Cerebellar cortex (tissue), 1 donor: ENCODE results near the gene PPP1R14C.

Source experiments
- DNase-seq: peaks from one replicate; pipeline ENCODE4 v3.0.0-alpha.2; 2015; ENCODE audit warnings: low spot score

PPP1R14C gene

GRCh38 chr6:150249261-150249660, 106.4 kb downstream of the PPP1R14C start:
- DNase-seq, result no peak

- DNase-seq, result no peak
These were observed 108.0 kb downstream of the PPP1R14C start for GRCh38 chr6:150250826-150251225.

GRCh38 chr6:150251566-150252186, 108.8 kb downstream of the PPP1R14C start:
- DNase-seq, result no peak

GRCh38 chr6:150252714-150253444, 110.0 kb downstream of the PPP1R14C start:
- DNase-seq, result no peak

- no peak for DNase-seq
These were observed 110.6 kb downstream of the PPP1R14C start for GRCh38 chr6:150253489-150253888.

- no peak for DNase-seq
These were observed 111.9 kb downstream of the PPP1R14C start for GRCh38 chr6:150254770-150255169.

GRCh38 chr6:150255840-150256239, 113.0 kb downstream of the PPP1R14C start:
- DNase-seq, result no peak

GRCh38 chr6:150256618-150257272, 113.9 kb downstream of the PPP1R14C start:
- no peak for DNase-seq

GRCh38 chr6:150258381-150258780, 115.5 kb downstream of the PPP1R14C start:
- no peak for DNase-seq

GRCh38 chr6:150260931-150261330, 118.1 kb downstream of the PPP1R14C start:
- no peak for DNase-seq

- no peak for DNase-seq
These were observed 119.3 kb downstream of the PPP1R14C start for GRCh38 chr6:150261997-150262697.

GRCh38 chr6:150263765-150264404, 121.0 kb downstream of the PPP1R14C start:
- no peak for DNase-seq

- no peak for DNase-seq
These were observed 123.5 kb downstream of the PPP1R14C start for GRCh38 chr6:150266309-150266708.

- no peak for DNase-seq
These were observed 124.3 kb downstream of the PPP1R14C start for GRCh38 chr6:150266963-150267685.

- DNase-seq, result peak; percentile 75
These were observed 125.1 kb downstream of the PPP1R14C start for GRCh38 chr6:150267686-150268561.

- DNase-seq, result no peak
These were observed 126.4 kb downstream of the PPP1R14C start for GRCh38 chr6:150269130-150269856.

- no peak for DNase-seq
These were observed 127.0 kb downstream of the PPP1R14C start for GRCh38 chr6:150269857-150270223.

GRCh38 chr6:150270330-150271052, 127.6 kb downstream of the PPP1R14C start:
- no peak for DNase-seq

GRCh38 chr6:150271172-150271500, 128.3 kb downstream of the PPP1R14C start:
- no peak for DNase-seq
